GM13976 (cell line): ENCODE results near the gene PHGDH.

ENCODE experiments used
- DNase-seq: peaks from one replicate; pipeline ENCODE4 v3.0.0; 2012; ENCODE audit warnings: low spot score
- CTCF ChIP-seq: IDR thresholded peaks from 2 replicates; pipeline ENCODE4 v1.5.1; 2012; ENCODE audit warnings: borderline replicate concordance, mild to moderate bottlenecking; ENCODE audit not compliant: insufficient read depth; ENCODE audit errors: extremely low read depth, missing control alignments, control extremely low read depth
- in situ Hi-C: fragments of 300-500 bp; cut with MboI; formaldehyde crosslinking; loops from one replicate; pipeline ENCODE4 v1.12.0; 2022; ENCODE audit warnings: low sequenced_read_pairs, mixed read lengths, inconsistent platforms; ENCODE audit not compliant: unreplicated experiment

Gene PHGDH

GRCh38 chr1:119740261-119740660, 28.5 kb downstream of the PHGDH start:
- no peak for DNase-seq
- in situ Hi-C loops: no loop called here
- no peak for TF ChIP-seq CTCF

GRCh38 chr1:119740896-119741780, 29.4 kb downstream of the PHGDH start:
- in situ Hi-C loops: no loop called here
- no peak for TF ChIP-seq CTCF
- no peak for DNase-seq

GRCh38 chr1:119742202-119742601, 30.5 kb downstream of the PHGDH start:
- in situ Hi-C loops: no loop called here
- no peak for DNase-seq
- TF ChIP-seq CTCF: no peak

GRCh38 chr1:119742677-119743076, 30.9 kb downstream of the PHGDH start:
- no peak for TF ChIP-seq CTCF
- no peak for DNase-seq
- in situ Hi-C loops: no loop called here

GRCh38 chr1:119743308-119743707, 31.6 kb downstream of the PHGDH start:
- DNase-seq: no peak
- in situ Hi-C loops: no loop called here
- no peak for TF ChIP-seq CTCF

- in situ Hi-C loops: no loop called here
- peak; percentile 76 for DNase-seq
- peak; percentile 84 for TF ChIP-seq CTCF
These were observed 32.3 kb downstream of the PHGDH start for GRCh38 chr1:119743776-119744597.
